HepG2 (cell line): ENCODE data around the gene FBXO10. TPM values are rescaled to one million over a fixed set of nuclear protein-coding genes. Genes with fewer than 3 reads are reported as not detected.

Experiments
- AKAP8 ChIP-seq: sonication (generic); formaldehyde crosslinking; IDR thresholded peaks from 2 replicates; pipeline ENCODE4 v1.5.1; 2020; ENCODE audit warnings: mild to moderate bottlenecking, missing genetic modification reagents
- ARNTL ChIP-seq: sonication (generic); formaldehyde crosslinking; IDR thresholded peaks from 2 replicates; pipeline ENCODE4 v1.4.0; 2020; ENCODE audit warnings: mild to moderate bottlenecking, missing genetic modification reagents
- DR1 ChIP-seq: sonication (generic); formaldehyde crosslinking; IDR thresholded peaks from 2 replicates; pipeline ENCODE4 v1.8.0; 2021; ENCODE audit warnings: mild to moderate bottlenecking, missing genetic modification reagents, inconsistent platforms
- GTF2F1 ChIP-seq: fragments of 150-350 bp; IDR thresholded peaks from 2 replicates; pipeline ENCODE4 v1.6.1; 2014; ENCODE audit warnings: low read length
- IKZF4 ChIP-seq: sonication (generic); formaldehyde crosslinking; IDR thresholded peaks from 2 replicates; pipeline ENCODE4 v1.5.1; 2020; ENCODE audit warnings: borderline replicate concordance, mild to moderate bottlenecking, low read depth, missing genetic modification reagents; ENCODE audit errors: not compliant biosample characterization
- PTBP1 ChIP-seq: fragments of 200-400 bp; formaldehyde crosslinking; IDR thresholded peaks from 2 replicates; pipeline ENCODE4 v1.6.1; 2018; ENCODE audit warnings: low read length, low read depth; ENCODE audit not compliant: poor library complexity, severe bottlenecking
- RBM39 ChIP-seq: fragments of 200-400 bp; formaldehyde crosslinking; IDR thresholded peaks from one replicate; pipeline ENCODE4 v1.6.1; 2018; ENCODE audit warnings: antibody characterized with exemption, mild to moderate bottlenecking, low read depth, low read length; ENCODE audit not compliant: poor library complexity, severe bottlenecking
- SALL2 ChIP-seq: sonication (generic); formaldehyde crosslinking; IDR thresholded peaks from 2 replicates; pipeline ENCODE4 v1.8.1; 2023; ENCODE audit warnings: mild to moderate bottlenecking, missing genetic modification reagents, inconsistent platforms
- SMAD3 ChIP-seq: sonication (generic); formaldehyde crosslinking; IDR thresholded peaks from 2 replicates; pipeline ENCODE4 v1.4.0; 2020; ENCODE audit warnings: missing genetic modification reagents
- SYNCRIP ChIP-seq: fragments of 200-400 bp; formaldehyde crosslinking; IDR thresholded peaks from 2 replicates; pipeline ENCODE4 v1.6.1; 2018; ENCODE audit warnings: mild to moderate bottlenecking, low read depth, low read length; ENCODE audit not compliant: insufficient read depth
- TSC22D2 ChIP-seq: sonication (generic); formaldehyde crosslinking; IDR thresholded peaks from 2 replicates; pipeline ENCODE4 v1.5.1; 2020; ENCODE audit warnings: missing genetic modification reagents, mild to moderate bottlenecking, borderline replicate concordance
- ZFP36L1 ChIP-seq: sonication (generic); formaldehyde crosslinking; IDR thresholded peaks from 2 replicates; pipeline ENCODE4 v1.8.0; 2022; ENCODE audit warnings: mild to moderate bottlenecking, missing genetic modification reagents, moderate library complexity
- ZNF205 ChIP-seq: IDR thresholded peaks from 2 replicates; pipeline ENCODE4 v1.6.1; 2018; ENCODE audit warnings: missing biosample characterization, missing genetic modification reagents
- ZNF441 ChIP-seq: sonication (generic); formaldehyde crosslinking; IDR thresholded peaks from 2 replicates; pipeline ENCODE4 v1.7.0; 2021; ENCODE audit warnings: missing genetic modification reagents, borderline replicate concordance
- ZNF724P ChIP-seq: sonication (generic); formaldehyde crosslinking; IDR thresholded peaks from 2 replicates; pipeline ENCODE4 v1.8.0; 2022; ENCODE audit warnings: missing genetic modification reagents, borderline replicate concordance
- ZNF879 ChIP-seq: sonication (generic); formaldehyde crosslinking; IDR thresholded peaks from 2 replicates; pipeline ENCODE4 v1.8.1; 2023; ENCODE audit warnings: missing genetic modification reagents
- polyA plus RNA-seq, 8 experiments: library from polyadenylated mRNA; depleted of rRNA in 3 of 8; stranded (reverse) in 7 of 8; unstranded in 1 of 8; fragments of >200 nt; fragmentation: Illumina TruSeq in 4 of 8; extraction: Trizol in 4 of 8; gene quantifications; 2 replicates each; pipeline versions ENCODE4 v1.2.1 to v1.2.3, GENCODE V29; 2011 to 2016; ENCODE audit warnings: low read depth in 4 of 8, missing spikeins in 1 of 8, mixed read lengths in 1 of 8; ENCODE audit not compliant: insufficient read depth in 1 of 8
- total RNA-seq, 5 experiments: library from RNA; depleted of rRNA; stranded (reverse); fragments of >200 nt; fragmentation: Illumina TruSeq; extraction: Trizol; gene quantifications; 2 replicates each; pipeline ENCODE4 v1.2.3, GENCODE V29; 2016; ENCODE audit warnings: low read depth in 1 of 5
- TF ChIP-seq, protein P1 (sequence below): sonication (generic); formaldehyde crosslinking; IDR thresholded peaks from 2 replicates; pipeline ENCODE4 v1.4.0; 2020; ENCODE audit warnings: missing genetic modification reagents, mild to moderate bottlenecking, borderline replicate concordance
- TF ChIP-seq, protein P2 (sequence below): sonication (generic); formaldehyde crosslinking; IDR thresholded peaks from 2 replicates; pipeline ENCODE4 v1.4.0; 2020; ENCODE audit warnings: missing genetic modification reagents
- TF ChIP-seq, protein P3 (sequence below): sonication (generic); formaldehyde crosslinking; IDR thresholded peaks from 2 replicates; pipeline ENCODE4 v1.4.0; 2020; ENCODE audit warnings: mild to moderate bottlenecking, missing genetic modification reagents
- TF ChIP-seq, protein P4 (sequence below): sonication (generic); formaldehyde crosslinking; IDR thresholded peaks from 2 replicates; pipeline ENCODE4 v1.4.0; 2020; ENCODE audit warnings: mild to moderate bottlenecking, missing genetic modification reagents
- TF ChIP-seq, protein P5 (sequence below): sonication (generic); formaldehyde crosslinking; IDR thresholded peaks from 2 replicates; pipeline ENCODE4 v1.4.0; 2020; ENCODE audit warnings: missing genetic modification reagents

The FBXO10 gene
- total and polyA plus RNA-seq, 2 of the 13 experiments (the other 11 are each of a cell fraction or from before 2014, with no cell fraction given): 3.1 to 5.1 TPM

DNA sequence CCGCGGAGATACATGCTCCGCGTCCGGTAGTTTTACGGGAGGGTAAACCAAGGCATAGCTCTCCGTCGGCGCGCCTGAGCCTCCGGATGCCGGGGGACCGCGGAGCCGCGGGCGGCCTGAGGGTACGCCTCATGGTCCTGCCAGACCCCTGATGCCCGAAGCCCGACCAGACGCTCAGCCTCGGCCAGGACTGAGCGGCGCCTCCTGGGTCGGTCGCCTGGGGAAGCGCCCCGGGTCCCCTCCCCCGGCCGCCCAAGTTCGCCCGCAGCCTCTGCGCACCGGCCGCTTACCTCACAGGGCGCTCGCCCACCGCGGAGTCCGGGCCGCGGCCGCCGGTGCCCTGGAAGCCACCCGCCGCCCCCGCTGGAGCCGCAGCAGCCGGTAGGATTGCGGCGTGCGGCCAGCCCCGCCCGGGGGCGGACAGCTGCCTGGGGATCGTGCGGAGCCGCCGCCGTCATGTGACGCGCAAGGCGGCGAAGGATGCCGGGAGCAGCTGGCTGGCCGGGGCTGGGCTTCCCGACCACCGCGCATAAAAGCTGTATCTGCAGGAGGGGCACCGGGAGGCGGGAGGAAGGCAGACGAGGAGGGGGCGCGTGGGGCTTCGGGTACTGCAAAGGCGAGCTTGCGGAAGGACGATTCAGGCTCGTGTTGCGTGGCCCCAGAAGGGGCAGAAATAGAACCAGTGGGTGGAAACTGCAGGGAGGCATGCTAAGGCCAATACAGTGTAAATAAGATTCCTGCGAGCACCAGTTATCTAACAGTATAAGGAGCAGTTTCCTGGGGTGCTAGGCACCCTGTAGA lies at the start of gene FBXO10 (continued):
- TF ChIP-seq, protein P1, sequence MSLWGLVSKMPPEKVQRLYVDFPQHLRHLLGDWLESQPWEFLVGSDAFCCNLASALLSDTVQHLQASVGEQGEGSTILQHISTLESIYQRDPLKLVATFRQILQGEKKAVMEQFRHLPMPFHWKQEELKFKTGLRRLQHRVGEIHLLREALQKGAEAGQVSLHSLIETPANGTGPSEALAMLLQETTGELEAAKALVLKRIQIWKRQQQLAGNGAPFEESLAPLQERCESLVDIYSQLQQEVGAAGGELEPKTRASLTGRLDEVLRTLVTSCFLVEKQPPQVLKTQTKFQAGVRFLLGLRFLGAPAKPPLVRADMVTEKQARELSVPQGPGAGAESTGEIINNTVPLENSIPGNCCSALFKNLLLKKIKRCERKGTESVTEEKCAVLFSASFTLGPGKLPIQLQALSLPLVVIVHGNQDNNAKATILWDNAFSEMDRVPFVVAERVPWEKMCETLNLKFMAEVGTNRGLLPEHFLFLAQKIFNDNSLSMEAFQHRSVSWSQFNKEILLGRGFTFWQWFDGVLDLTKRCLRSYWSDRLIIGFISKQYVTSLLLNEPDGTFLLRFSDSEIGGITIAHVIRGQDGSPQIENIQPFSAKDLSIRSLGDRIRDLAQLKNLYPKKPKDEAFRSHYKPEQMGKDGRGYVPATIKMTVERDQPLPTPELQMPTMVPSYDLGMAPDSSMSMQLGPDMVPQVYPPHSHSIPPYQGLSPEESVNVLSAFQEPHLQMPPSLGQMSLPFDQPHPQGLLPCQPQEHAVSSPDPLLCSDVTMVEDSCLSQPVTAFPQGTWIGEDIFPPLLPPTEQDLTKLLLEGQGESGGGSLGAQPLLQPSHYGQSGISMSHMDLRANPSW: no peak
- TF ChIP-seq DR1 (CRISPR knock-in tag): no peak
- no peak for TF ChIP-seq AKAP8
- no peak for TF ChIP-seq SALL2 (CRISPR knock-in tag)
- peak; percentile 42 for TF ChIP-seq RBM39
- peak; percentile 82 for TF ChIP-seq ZNF441 (CRISPR knock-in tag)
- TF ChIP-seq ZNF879 (CRISPR knock-in tag): 0 out of 2 replicates have a peak, but pooled peaks have one; percentile 77
- TF ChIP-seq SYNCRIP: no peak
- no peak for TF ChIP-seq GTF2F1
- TF ChIP-seq, protein P2, sequence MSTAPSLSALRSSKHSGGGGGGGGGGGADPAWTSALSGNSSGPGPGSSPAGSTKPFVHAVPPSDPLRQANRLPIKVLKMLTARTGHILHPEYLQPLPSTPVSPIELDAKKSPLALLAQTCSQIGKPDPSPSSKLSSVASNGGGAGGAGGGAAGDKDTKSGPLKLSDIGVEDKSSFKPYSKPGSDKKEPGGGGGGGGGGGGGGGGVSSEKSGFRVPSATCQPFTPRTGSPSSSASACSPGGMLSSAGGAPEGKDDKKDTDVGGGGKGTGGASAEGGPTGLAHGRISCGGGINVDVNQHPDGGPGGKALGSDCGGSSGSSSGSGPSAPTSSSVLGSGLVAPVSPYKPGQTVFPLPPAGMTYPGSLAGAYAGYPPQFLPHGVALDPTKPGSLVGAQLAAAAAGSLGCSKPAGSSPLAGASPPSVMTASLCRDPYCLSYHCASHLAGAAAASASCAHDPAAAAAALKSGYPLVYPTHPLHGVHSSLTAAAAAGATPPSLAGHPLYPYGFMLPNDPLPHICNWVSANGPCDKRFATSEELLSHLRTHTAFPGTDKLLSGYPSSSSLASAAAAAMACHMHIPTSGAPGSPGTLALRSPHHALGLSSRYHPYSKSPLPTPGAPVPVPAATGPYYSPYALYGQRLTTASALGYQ (CRISPR knock-in tag): no peak
- TF ChIP-seq, protein P3, sequence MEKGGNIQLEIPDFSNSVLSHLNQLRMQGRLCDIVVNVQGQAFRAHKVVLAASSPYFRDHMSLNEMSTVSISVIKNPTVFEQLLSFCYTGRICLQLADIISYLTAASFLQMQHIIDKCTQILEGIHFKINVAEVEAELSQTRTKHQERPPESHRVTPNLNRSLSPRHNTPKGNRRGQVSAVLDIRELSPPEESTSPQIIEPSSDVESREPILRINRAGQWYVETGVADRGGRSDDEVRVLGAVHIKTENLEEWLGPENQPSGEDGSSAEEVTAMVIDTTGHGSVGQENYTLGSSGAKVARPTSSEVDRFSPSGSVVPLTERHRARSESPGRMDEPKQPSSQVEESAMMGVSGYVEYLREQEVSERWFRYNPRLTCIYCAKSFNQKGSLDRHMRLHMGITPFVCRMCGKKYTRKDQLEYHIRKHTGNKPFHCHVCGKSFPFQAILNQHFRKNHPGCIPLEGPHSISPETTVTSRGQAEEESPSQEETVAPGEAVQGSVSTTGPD: no peak
- TF ChIP-seq IKZF4 (CRISPR knock-in tag): no peak
- no peak for TF ChIP-seq ZNF205 (CRISPR knock-in tag)
- TF ChIP-seq, protein P4, sequence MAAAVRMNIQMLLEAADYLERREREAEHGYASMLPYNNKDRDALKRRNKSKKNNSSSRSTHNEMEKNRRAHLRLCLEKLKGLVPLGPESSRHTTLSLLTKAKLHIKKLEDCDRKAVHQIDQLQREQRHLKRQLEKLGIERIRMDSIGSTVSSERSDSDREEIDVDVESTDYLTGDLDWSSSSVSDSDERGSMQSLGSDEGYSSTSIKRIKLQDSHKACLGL (CRISPR knock-in tag): no peak
- TF ChIP-seq TSC22D2 (CRISPR knock-in tag): no peak
- no peak for TF ChIP-seq SMAD3
- no peak for TF ChIP-seq ZNF724P (CRISPR knock-in tag)
- TF ChIP-seq ARNTL (CRISPR knock-in tag): no peak
- TF ChIP-seq, protein P5, sequence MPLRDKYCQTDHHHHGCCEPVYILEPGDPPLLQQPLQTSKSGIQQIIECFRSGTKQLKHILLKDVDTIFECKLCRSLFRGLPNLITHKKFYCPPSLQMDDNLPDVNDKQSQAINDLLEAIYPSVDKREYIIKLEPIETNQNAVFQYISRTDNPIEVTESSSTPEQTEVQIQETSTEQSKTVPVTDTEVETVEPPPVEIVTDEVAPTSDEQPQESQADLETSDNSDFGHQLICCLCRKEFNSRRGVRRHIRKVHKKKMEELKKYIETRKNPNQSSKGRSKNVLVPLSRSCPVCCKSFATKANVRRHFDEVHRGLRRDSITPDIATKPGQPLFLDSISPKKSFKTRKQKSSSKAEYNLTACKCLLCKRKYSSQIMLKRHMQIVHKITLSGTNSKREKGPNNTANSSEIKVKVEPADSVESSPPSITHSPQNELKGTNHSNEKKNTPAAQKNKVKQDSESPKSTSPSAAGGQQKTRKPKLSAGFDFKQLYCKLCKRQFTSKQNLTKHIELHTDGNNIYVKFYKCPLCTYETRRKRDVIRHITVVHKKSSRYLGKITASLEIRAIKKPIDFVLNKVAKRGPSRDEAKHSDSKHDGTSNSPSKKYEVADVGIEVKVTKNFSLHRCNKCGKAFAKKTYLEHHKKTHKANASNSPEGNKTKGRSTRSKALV: no peak
- no peak for TF ChIP-seq ZFP36L1 (CRISPR knock-in tag)
- no peak for TF ChIP-seq PTBP1
